GM21515 (cell line): Measurements from ENCODE around the gene PAQR7.

ENCODE experiments used
- ATAC-seq: cut with Tn5 transposase; IDR thresholded peaks from one replicate; pipeline ENCODE4 v1.9.1; 2021; ENCODE audit not compliant: unreplicated experiment

The PAQR7 gene

GRCh38 chr1:25874635-25875153 lies 814 bp downstream of the PAQR7 start:
- ATAC-seq: no peak

- no peak for ATAC-seq
Measured at GRCh38 chr1:25874209-25874608, 1.3 kb downstream of the PAQR7 start.

GRCh38 chr1:25873120-25873519 lies 2.4 kb downstream of the PAQR7 start:
- ATAC-seq: no peak

- ATAC-seq: no peak
Measured at GRCh38 chr1:25872713-25873112, 2.8 kb downstream of the PAQR7 start.

GRCh38 chr1:25871704-25872494 lies 3.6 kb downstream of the PAQR7 start:
- no peak for ATAC-seq

- ATAC-seq: no peak
Measured at GRCh38 chr1:25871086-25871703, 4.3 kb downstream of the PAQR7 start.

GRCh38 chr1:25870614-25871013 lies 4.9 kb downstream of the PAQR7 start:
- ATAC-seq: no peak

GRCh38 chr1:25869909-25870606 lies 5.5 kb downstream of the PAQR7 start:
- ATAC-seq: no peak

- ATAC-seq: no peak
Measured at GRCh38 chr1:25867210-25867991, 8.1 kb downstream of the PAQR7 start.

- no peak for ATAC-seq
Measured at GRCh38 chr1:25866288-25866687, 9.2 kb downstream of the PAQR7 start.

- no peak for ATAC-seq
Measured at GRCh38 chr1:25864434-25864833, 11.1 kb downstream of the PAQR7 start.

- no peak for ATAC-seq
Measured at GRCh38 chr1:25863486-25864262, 11.8 kb downstream of the PAQR7 start.

GRCh38 chr1:25862785-25863485 lies 12.6 kb downstream of the PAQR7 start:
- no peak for ATAC-seq

GRCh38 chr1:25861316-25862286 lies 13.9 kb downstream of the PAQR7 start:
- no peak for ATAC-seq

- ATAC-seq: peak; percentile 71
Measured at GRCh38 chr1:25858906-25859789, 16.4 kb downstream of the PAQR7 start, which contains the start of gene AUNIP. TSS of gene AUNIP (minus strand) at chr1:25859457. CDS start at chr1:25859357, 100 bp downstream.

GRCh38 chr1:25858494-25858893 lies 17.0 kb downstream of the PAQR7 start:
- ATAC-seq: no peak

GRCh38 chr1:25856856-25857255 lies 18.7 kb downstream of the PAQR7 start:
- ATAC-seq: no peak
